ENCODE data around the gene VEGFC. TPM values are rescaled to one million over a fixed set of nuclear protein-coding genes. Genes with fewer than 3 reads are reported as not detected.

The VEGFC gene
- total RNA-seq, 1 experiment from 2014 or later: not detected

GRCh38 chr4:176752191-176752749 lies 40.5 kb downstream of the VEGFC start (continued):
- no peak for TF ChIP-seq ATF3 (IDR thresholded peaks at IDR 0.05)
- no peak for TF ChIP-seq ZBTB33 (IDR thresholded peaks at IDR 0.05; ENCODE audit: extremely low read depth, insufficient replicate concordance, low read length)

GRCh38 chr4:176751061-176751460 lies 41.7 kb downstream of the VEGFC start:
- Histone ChIP-seq H3K27ac (ENCODE audit: low read depth, low read length) (no peak overlapping the region), H3K4me2 (ENCODE audit: low read length) (no peak overlapping the region), H3K9ac (ENCODE audit: low read length) (no peak overlapping the region), H3K79me2 (ENCODE audit: insufficient read depth, low read length) (no peaks in the 10 kb centered on the region), H3K9me3 (ENCODE audit: control insufficient read depth in 1 of 2, insufficient read depth in 1 of 2, low read depth in 1 of 2, low read length in 2 of 2) (no peaks in the 10 kb centered on the region), H3K4me1 (ENCODE audit: control insufficient read depth in 1 of 2, insufficient read depth in 2 of 2, low read length in 2 of 2) (no peaks in the 10 kb centered on the region), H3K27me3 (ENCODE audit: insufficient read depth, low read length) (no peaks in the 10 kb centered on the region), H3K36me3 (ENCODE audit: control insufficient read depth in 1 of 2, insufficient read depth in 2 of 2, low read length in 2 of 2) (no peaks in the 10 kb centered on the region), H4K20me1 (ENCODE audit: insufficient read depth) (no peaks in the 10 kb centered on the region), H2AFZ (ENCODE audit: low read depth, low read length, poor library complexity, severe bottlenecking) (no peak overlapping the region), H3K9me2 (ENCODE audit: insufficient read depth) (no peaks in the 10 kb centered on the region), H3K4me3 (replicated peaks in 1 of 2; ENCODE audit: low read depth in 1 of 2, low read length in 2 of 2) (no peak overlapping the region)
- ChIA-PET RAD21 (ENCODE audit: low non-redundant PET in 1 of 2, low total read pairs in 2 of 2, uncharacterized antibody in 2 of 2, unreplicated experiment in 2 of 2) (no interaction called here), CTCF (no interaction called here), POLR2A (no interaction called here)
- no TSS peak for BruUV-seq (replicated peaks)
- no peak for DNase-seq (ENCODE audit: low read depth, low spot score)
- ATAC-seq: no peak
- intact Hi-C loops (cut with micrococcal nuclease): no loop called here
- TF ChIP-seq RAD21 (IDR thresholded peaks at IDR 0.05; ENCODE audit: low read depth): no peak
- TF ChIP-seq EZH2phosphoT487 (IDR thresholded peaks at IDR 0.05; ENCODE audit: borderline replicate concordance): no peak
- TF ChIP-seq EZH2 (IDR thresholded peaks at IDR 0.05): no peak
- no peak for TF ChIP-seq REST (IDR thresholded peaks at IDR 0.05; ENCODE audit: low read depth)
- TF ChIP-seq CTCF (IDR thresholded peaks at IDR 0.05 in 2 of 3, conservative IDR thresholded peaks at IDR 0.05 in 1 of 3; ENCODE audit: borderline replicate concordance in 1 of 3, insufficient read depth in 1 of 3, low read depth in 2 of 3, low read length in 2 of 3): no peak
- TF ChIP-seq CBX3 (IDR thresholded peaks at IDR 0.05; ENCODE audit: low read depth): no peak
- TF ChIP-seq ZFX (IDR thresholded peaks at IDR 0.05): no peak
- TF ChIP-seq FOSL1 (IDR thresholded peaks at IDR 0.05; ENCODE audit: low read depth): no peak
- no peak for TF ChIP-seq CEBPB (IDR thresholded peaks at IDR 0.05; ENCODE audit: low read depth)
- no peak for TF ChIP-seq ATF3 (IDR thresholded peaks at IDR 0.05)
- TF ChIP-seq POLR2A (IDR thresholded peaks at IDR 0.05; ENCODE audit: borderline replicate concordance, extremely low read depth, insufficient read depth, insufficient read length): no peak
- no peak for TF ChIP-seq ZBTB33 (IDR thresholded peaks at IDR 0.05; ENCODE audit: extremely low read depth, insufficient replicate concordance, low read length)
- TF ChIP-seq ELF1 (IDR thresholded peaks at IDR 0.05; ENCODE audit: borderline replicate concordance, low read depth): no peak
- no peak for TF ChIP-seq POLR2AphosphoS5 (IDR thresholded peaks at IDR 0.05; ENCODE audit: low read depth, low read length)

Measured in HCT116 (cell line).